Erythroblast (primary cell): ENCODE results near the gene SCNN1A.

Experiments used
- GATA1 ChIP-seq: IDR thresholded peaks from 2 replicates; pipeline ENCODE4 v1.6.1; 2011; ENCODE audit warnings: low read depth, mild to moderate bottlenecking, control low read depth, low read length, moderate library complexity
- POLR2A ChIP-seq: IDR thresholded peaks from 2 replicates; pipeline ENCODE4 v1.6.1; 2011; ENCODE audit warnings: mild to moderate bottlenecking, low read length

GRCh38 chr12:6382371-6382770 lies 7.0 kb upstream of the SCNN1A start:
- TF ChIP-seq POLR2A (no peak), GATA1 (no peak)
